Endothelial cell of umbilical vein (primary cell): ENCODE data around the gene C3orf33. TPM values are rescaled to one million over a fixed set of nuclear protein-coding genes. Genes with fewer than 3 reads are reported as not detected.

Experiments used
- BruUV-seq: library from RNA; stranded (reverse); fragments of 400-500 nt; replicated peaks from 2 replicates; lab custom pipeline; 2021; lab: Mats Ljungman, UMichigan
- CTCF ChIA-PET: fragments of 300-600, 350-600 bp; sonication (Branson Sonifier 250); formaldehyde crosslinking; loops from one replicate; lab custom pipeline; 2021; ENCODE audit warnings: antibody characterized with exemption, inconsistent platforms; lab: Charles Lee
- POLR2A ChIA-PET: fragments of 300-600, 350-600 bp; sonication (Branson Sonifier 250); formaldehyde crosslinking; loops from one replicate; lab custom pipeline; 2021; ENCODE audit warnings: antibody characterized with exemption, inconsistent platforms; lab: Charles Lee
- DNase-seq: peaks from one replicate; pipeline ENCODE4 v3.0.0-alpha.2; 2011; ENCODE audit warnings: low read depth, low spot score
- FAIRE-seq: peaks from 2 replicates; lab custom pipeline; 2011; peaks lifted over from hg19 to GRCh38; lab: Jason Lieb, UNC
- H2AFZ ChIP-seq: 2 replicates; pipeline ENCODE4 v1.6.0; 2012; ENCODE audit warnings: low read depth, low read length, control low read depth, inconsistent platforms
- H3K27ac ChIP-seq: 2 replicates; pipeline ENCODE4 v1.5.1; 2011; ENCODE audit warnings: low read depth, mild to moderate bottlenecking, control low read depth, low read length, moderate library complexity; ENCODE audit not compliant: insufficient read depth
- H3K27me3 ChIP-seq, 2 experiments: 2 replicates each; pipeline versions ENCODE4 v1.6.0 to v1.6.1; 2011; ENCODE audit warnings: low read length in 2 of 2, mixed read lengths in 1 of 2; ENCODE audit not compliant: control insufficient read depth in 2 of 2, insufficient read depth in 2 of 2
- H3K36me3 ChIP-seq, 2 experiments: 2 replicates in 1 of 2; 3 replicates in 1 of 2; pipeline ENCODE4 v1.5.1; 2011; ENCODE audit warnings: low read length in 2 of 2, mild to moderate bottlenecking in 1 of 2, moderate library complexity in 1 of 2; ENCODE audit not compliant: control insufficient read depth in 2 of 2, insufficient read depth in 2 of 2; ENCODE audit errors: extremely low read depth in 1 of 2
- H3K4me1 ChIP-seq: 3 replicates; pipeline ENCODE4 v1.5.1; 2011; ENCODE audit warnings: mild to moderate bottlenecking, low read length; ENCODE audit not compliant: control insufficient read depth, insufficient read depth; ENCODE audit errors: extremely low read depth
- H3K4me2 ChIP-seq: 2 replicates; pipeline ENCODE4 v1.6.1; 2011; ENCODE audit warnings: low read length, control low read depth, mixed read lengths; ENCODE audit not compliant: insufficient read depth
- H3K4me3 ChIP-seq, 3 experiments: fragments of 200-600 bp in 1 of 3; sonication (generic), shearing (Covaris generic) in 1 of 3; replicated peaks in 1 of 3; 2 replicates each; pipeline ENCODE4 v1.5.1; 2011 to 2016; ENCODE audit warnings: control low read depth in 3 of 3, low read length in 3 of 3, mild to moderate bottlenecking in 2 of 3, inconsistent platforms in 1 of 3, low read depth in 1 of 3, moderate library complexity in 1 of 3; ENCODE audit not compliant: insufficient read depth in 1 of 3
- H3K79me2 ChIP-seq: 2 replicates; pipeline ENCODE4 v1.6.0; 2012; ENCODE audit warnings: low read length, inconsistent platforms; ENCODE audit not compliant: control insufficient read depth, insufficient read depth
- H3K9ac ChIP-seq: replicated peaks from 2 replicates; pipeline ENCODE3; 2011; ENCODE audit warnings: low read length, control low read depth; ENCODE audit not compliant: insufficient read depth; ENCODE audit errors: extremely low read depth
- H3K9me1 ChIP-seq: replicated peaks from 3 replicates; pipeline ENCODE4 v1.6.0; 2011; ENCODE audit warnings: mild to moderate bottlenecking, low read length; ENCODE audit not compliant: control insufficient read depth, insufficient read depth; ENCODE audit errors: extremely low read depth
- H3K9me3 ChIP-seq: replicated peaks from 2 replicates; pipeline ENCODE4 v1.5.1; 2012; ENCODE audit warnings: low read length, inconsistent platforms; ENCODE audit not compliant: control insufficient read depth, insufficient read depth
- H4K20me1 ChIP-seq: replicated peaks from 2 replicates; pipeline ENCODE3; 2011; ENCODE audit warnings: mild to moderate bottlenecking, low read length; ENCODE audit not compliant: control insufficient read depth, insufficient read depth; ENCODE audit errors: extremely low read depth
- FOS ChIP-seq: IDR thresholded peaks from 2 replicates; pipeline ENCODE4 v1.6.1; 2011; ENCODE audit warnings: mild to moderate bottlenecking, low read length, moderate library complexity, borderline replicate concordance; ENCODE audit not compliant: insufficient read depth
- GATA2 ChIP-seq: IDR thresholded peaks from 2 replicates; pipeline ENCODE4 v1.7.0; 2011; ENCODE audit warnings: low read depth, mild to moderate bottlenecking, moderate library complexity, mixed read lengths, low read length; ENCODE audit not compliant: insufficient read length, insufficient read depth
- JUN ChIP-seq: IDR thresholded peaks from 2 replicates; pipeline ENCODE4 v1.6.1; 2011; ENCODE audit warnings: borderline replicate concordance, low read depth; ENCODE audit not compliant: insufficient read length, insufficient read depth
- MAX ChIP-seq: IDR thresholded peaks from 2 replicates; pipeline ENCODE4 v1.6.1; 2011; ENCODE audit not compliant: insufficient read depth, insufficient read length
- MYC ChIP-seq: IDR thresholded peaks from one replicate; pipeline ENCODE4 v1.6.1; 2011; ENCODE audit warnings: mild to moderate bottlenecking, low read depth, low read length
- POLR2AphosphoS5 ChIP-seq: IDR thresholded peaks from 2 replicates; pipeline ENCODE4 v1.6.1; 2012; ENCODE audit warnings: low read depth, mild to moderate bottlenecking, control low read depth, low read length, moderate library complexity; ENCODE audit not compliant: insufficient read depth
- dilution Hi-C: fragments of 300-500 bp; cut with MboI; formaldehyde crosslinking; loops from one replicate; pipeline ENCODE4 v1.15.0; 2019; ENCODE audit warnings: low sequenced_read_pairs; ENCODE audit not compliant: extremely low pct_ligation_motif_present
- intact Hi-C: fragments of 100-400 bp; cut with micrococcal nuclease; formaldehyde crosslinking; loops from one replicate; pipeline ENCODE4 v1.10.0; 2022
- polyA plus RNA-seq, 4 experiments: library from polyadenylated mRNA; depleted of rRNA in 3 of 4; stranded (reverse) in 3 of 4; unstranded in 1 of 4; fragments of >200 nt; gene quantifications; 2 replicates each; pipeline versions ENCODE4 v1.2.1 to v1.2.3, GENCODE V29; 2011 to 2012; ENCODE audit warnings: missing spikeins in 1 of 4
- total RNA-seq: library from RNA; stranded (reverse); gene quantifications from 2 replicates; pipeline ENCODE4 v1.2.3, GENCODE V29; 2021

Gene C3orf33
- total and polyA plus RNA-seq, 2 donors (not counting 3 experiments of a cell fraction or from before 2014, with no cell fraction given): 1.7 to 2.3 TPM

- H3K4me2 ChIP-seq: peak overlapping the region; percentile 95
- H3K9me3 ChIP-seq: no peaks in the 10 kb centered on the region
- ChIA-PET CTCF (interaction anchor here (0.9 to 1.8 kb wide), 3 partner anchors 8 to 62 kb away, joined by 3 to 7 read pairs (median 5); partner anchors contain the start of gene C3orf33), POLR2A (no interaction called here)
- H3K27ac ChIP-seq: no peak overlapping the region
- no peaks in the 10 kb centered on the region for H3K79me2 ChIP-seq
- H4K20me1 ChIP-seq: no peaks in the 10 kb centered on the region
- dilution Hi-C loops: no loop called here
- peaks cover 7% of the 10 kb centered on the region for H3K4me1 ChIP-seq
- H3K9ac ChIP-seq: no peak overlapping the region
- peak overlapping the region; percentile 34 to 64 (median 42) for H3K4me3 ChIP-seq
- TF ChIP-seq POLR2AphosphoS5 (no peak), MYC (no peak), FOS (no peak), MAX (no peak), GATA2 (no peak)
- intact Hi-C loops: no loop called here
- DNase-seq: peak; percentile 24
- no peak for FAIRE-seq
- H3K27me3 ChIP-seq: peaks cover 27 to 46% of the 10 kb centered on the region in 2 experiments
- peak overlapping the region; percentile 82 for H2AFZ ChIP-seq
- H3K36me3 ChIP-seq: no peaks in the 10 kb centered on the region
- no TSS peak for BruUV-seq
- no peaks in the 10 kb centered on the region for H3K9me1 ChIP-seq
Measured at GRCh38 chr3:155744010-155744625, 62.0 kb downstream of the C3orf33 start.

DNA sequence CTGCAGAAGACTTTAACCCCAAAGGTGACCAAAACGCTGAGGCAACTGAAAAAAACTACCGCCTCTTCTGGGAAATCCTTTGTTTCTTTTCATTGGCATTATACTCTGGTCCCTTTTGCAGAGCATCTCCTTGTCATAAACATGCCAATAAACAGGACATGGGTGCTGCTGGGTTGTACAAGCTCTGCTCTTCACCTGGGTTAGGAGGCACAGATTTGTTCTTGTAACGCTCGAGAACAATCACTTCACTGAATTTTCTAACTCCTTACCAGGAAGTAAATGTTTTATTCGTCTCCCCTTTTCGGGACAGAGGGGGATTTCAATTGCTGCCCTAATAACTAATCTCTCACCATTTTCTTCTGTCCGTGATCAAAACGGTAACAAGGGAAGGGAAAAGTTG, 62.5 kb downstream of the C3orf33 start:
- TF ChIP-seq POLR2AphosphoS5 (no peak), JUN (no peak)
- intact Hi-C loops: no loop called here

More for the DNA sequence above, 62.5 kb downstream of the C3orf33 start:
- peak overlapping the region; percentile 95 for H3K4me2 ChIP-seq
- dilution Hi-C loops: no loop called here
- H3K9me3 ChIP-seq: no peaks in the 10 kb centered on the region
- ChIA-PET POLR2A (no interaction called here), CTCF (interaction anchor here (1.3 to 1.8 kb wide), 2 partner anchors 9 to 42 kb away, joined by 3 to 7 read pairs; no protein-coding TSS in a partner anchor)
- peak overlapping the region; percentile 82 for H2AFZ ChIP-seq
- H3K9ac ChIP-seq: no peak overlapping the region
- H3K27me3 ChIP-seq: peaks cover 27 to 49% of the 10 kb centered on the region in 2 experiments
- no peaks in the 10 kb centered on the region for H3K36me3 ChIP-seq
- H4K20me1 ChIP-seq: no peaks in the 10 kb centered on the region
- no peaks in the 10 kb centered on the region for H3K79me2 ChIP-seq
- H3K27ac ChIP-seq: no peak overlapping the region
- peaks cover 7% of the 10 kb centered on the region for H3K4me1 ChIP-seq
- DNase-seq: peak; percentile 6
- FAIRE-seq: no peak
- no TSS peak for BruUV-seq
- H3K9me1 ChIP-seq: no peaks in the 10 kb centered on the region
- peak overlapping the region; percentile 34 to 64 (median 42) for H3K4me3 ChIP-seq
